ENCODE results near the gene TNFRSF14.
"Not testable (repeated sequence)": the region's sequence is repeated elsewhere in the genome, so short reads cannot be mapped to it uniquely, and the experiment has no call there.

Gene TNFRSF14

GRCh38 chr1:2566101-2567045 lies 10.2 kb downstream of the TNFRSF14 start:
- no peak for DNase-seq (ENCODE audit: low read depth in 2 of 2)

- no peak for DNase-seq (ENCODE audit: low read depth in 2 of 2)
Observed at GRCh38 chr1:2567083-2567679, 11.0 kb downstream of the TNFRSF14 start.

GRCh38 chr1:2568187-2568816 lies 12.1 kb downstream of the TNFRSF14 start:
- DNase-seq (ENCODE audit: low read depth in 2 of 2), result not testable (repeated sequence)

- no peak for DNase-seq (ENCODE audit: low read depth in 2 of 2)
Observed at GRCh38 chr1:2569060-2569459, 12.9 kb downstream of the TNFRSF14 start.

- not testable (repeated sequence) for DNase-seq (ENCODE audit: low read depth in 2 of 2)
Observed at GRCh38 chr1:2569703-2570102, 13.5 kb downstream of the TNFRSF14 start.

- DNase-seq (ENCODE audit: low read depth in 2 of 2), result no peak
Observed at GRCh38 chr1:2570332-2570731, 14.2 kb downstream of the TNFRSF14 start.

- no peak for DNase-seq (ENCODE audit: low read depth in 2 of 2)
Observed at GRCh38 chr1:2571348-2571747, 15.2 kb downstream of the TNFRSF14 start.

GRCh38 chr1:2573250-2573920 lies 17.2 kb downstream of the TNFRSF14 start:
- no peak for DNase-seq (ENCODE audit: low read depth in 2 of 2)

- no peak for DNase-seq (ENCODE audit: low read depth in 2 of 2)
Observed at GRCh38 chr1:2574350-2574749, 18.2 kb downstream of the TNFRSF14 start.

GRCh38 chr1:2575801-2576663 lies 19.9 kb downstream of the TNFRSF14 start:
- DNase-seq (ENCODE audit: low read depth in 2 of 2), result no peak

GRCh38 chr1:2577565-2578075 lies 21.4 kb downstream of the TNFRSF14 start:
- not testable (repeated sequence) for DNase-seq (ENCODE audit: low read depth in 2 of 2)

- DNase-seq (ENCODE audit: low read depth in 2 of 2), result no peak
Observed at GRCh38 chr1:2578758-2579118, 22.6 kb downstream of the TNFRSF14 start.

GRCh38 chr1:2580691-2581090 lies 24.5 kb downstream of the TNFRSF14 start:
- no peak for DNase-seq (ENCODE audit: low read depth in 2 of 2)

- no peak for DNase-seq (ENCODE audit: low read depth in 2 of 2)
Observed at GRCh38 chr1:2582391-2582790, 26.2 kb downstream of the TNFRSF14 start.

- DNase-seq (ENCODE audit: low read depth in 2 of 2), result no peak
Observed at GRCh38 chr1:2583331-2583791, 27.2 kb downstream of the TNFRSF14 start.

GRCh38 chr1:2583871-2584351 lies 27.7 kb downstream of the TNFRSF14 start:
- DNase-seq (ENCODE audit: low read depth in 2 of 2), result no peak

GRCh38 chr1:2584686-2585317 lies 28.6 kb downstream of the TNFRSF14 start:
- no peak for DNase-seq (ENCODE audit: low read depth in 2 of 2)

- DNase-seq (ENCODE audit: low read depth in 2 of 2), result peak; percentile 35 to 52
Observed at GRCh38 chr1:2585318-2586092, 29.3 kb downstream of the TNFRSF14 start.

Measured in activated CD4-positive, alpha-beta T cell treated with anti-CD3 and anti-CD28 coated beads for 24 hours (primary cell).